Stimulated activated CD4-positive, alpha-beta T cell treated with anti-CD3 and anti-CD28 coated beads, Interleukin-15, amount 100 ng/mL, for 48 hours (primary cell): ENCODE measurements around the gene RAB44.
A peak's percentile ranks its signal among the peaks of the same experiment; 100 is the strongest.
"Not testable (repeated sequence)": the region's sequence is repeated elsewhere in the genome, so short reads cannot be mapped to it uniquely, and the experiment has no call there.

Source experiments
- DNase-seq, 2 donors: peaks; one replicate each; pipeline ENCODE4 v3.0.0-alpha.2; 2020; ENCODE audit warnings: low read depth in 2 of 2

The RAB44 gene

GRCh38 chr6:36706339-36706738, 8.7 kb downstream of the RAB44 start:
- no peak for DNase-seq

GRCh38 chr6:36712816-36713215, 15.2 kb downstream of the RAB44 start:
- no peak for DNase-seq

- DNase-seq, result no peak
Measured at GRCh38 chr6:36713846-36714245, 16.2 kb downstream of the RAB44 start.

- no peak for DNase-seq
Measured at GRCh38 chr6:36714511-36714910, 16.9 kb downstream of the RAB44 start.

GRCh38 chr6:36715469-36715868, 17.8 kb downstream of the RAB44 start:
- DNase-seq, result no peak

- DNase-seq, result no peak
Measured at GRCh38 chr6:36716476-36717093, 19.0 kb downstream of the RAB44 start.

- DNase-seq, result no peak
Measured at GRCh38 chr6:36717231-36717825, 19.7 kb downstream of the RAB44 start.

- DNase-seq, result no peak
Measured at GRCh38 chr6:36717871-36718540, 20.4 kb downstream of the RAB44 start.

- no peak for DNase-seq
Measured at GRCh38 chr6:36718560-36718959, 20.9 kb downstream of the RAB44 start.

- DNase-seq, result no peak
Measured at GRCh38 chr6:36719126-36719525, 21.5 kb downstream of the RAB44 start.

GRCh38 chr6:36720251-36721141, 22.9 kb downstream of the RAB44 start:
- DNase-seq, result no peak

- no peak for DNase-seq
Measured at GRCh38 chr6:36721369-36722140, 23.9 kb downstream of the RAB44 start.

- no peak for DNase-seq
Measured at GRCh38 chr6:36722365-36722764, 24.7 kb downstream of the RAB44 start.

- DNase-seq, result no peak
Measured at GRCh38 chr6:36722879-36723278, 25.3 kb downstream of the RAB44 start.

GRCh38 chr6:36723992-36724391, 26.4 kb downstream of the RAB44 start:
- DNase-seq, result not testable (repeated sequence)

- peak; percentile 24 to 47 for DNase-seq
Measured at GRCh38 chr6:36724514-36725390, 27.1 kb downstream of the RAB44 start.

GRCh38 chr6:36725581-36725980, 28.0 kb downstream of the RAB44 start:
- no peak for DNase-seq

- no peak for DNase-seq
Measured at GRCh38 chr6:36727505-36728021, 29.9 kb downstream of the RAB44 start.

- no peak for DNase-seq
Measured at GRCh38 chr6:36728289-36729160, 30.9 kb downstream of the RAB44 start.
